ENCODE data around the gene AMIGO3.

The AMIGO3 gene

GRCh38 chr3:49723628-49724551, 4.4 kb upstream of the AMIGO3 start, which contains the start of gene GMPPB:
Gene GMPPB, minus strand, starts transcription at chr3:49723951. Its CDS starts 225 bp downstream, at chr3:49723726.
- peak; percentile 95 for DNase-seq

- DNase-seq = peak; percentile 76
Observed at GRCh38 chr3:49723296-49723627, 3.8 kb upstream of the AMIGO3 start.

GRCh38 chr3:49722896-49723295, 3.4 kb upstream of the AMIGO3 start:
- no peak for DNase-seq

- no peak for DNase-seq
Observed at GRCh38 chr3:49721896-49722781, 2.7 kb upstream of the AMIGO3 start.

- DNase-seq = no peak
Observed at GRCh38 chr3:49721596-49721895, 2.1 kb upstream of the AMIGO3 start.

- no peak for DNase-seq
Observed at GRCh38 chr3:49720855-49721595, 1.5 kb upstream of the AMIGO3 start.

- DNase-seq = peak; percentile 46
Observed at GRCh38 chr3:49718858-49719213, 648 bp downstream of the AMIGO3 start.

GRCh38 chr3:49717959-49718857, 1.3 kb downstream of the AMIGO3 start:
- no peak for DNase-seq

GRCh38 chr3:49717211-49717958, 2.1 kb downstream of the AMIGO3 start:
- no peak for DNase-seq

GRCh38 chr3:49716691-49717210, 2.7 kb downstream of the AMIGO3 start:
- no peak for DNase-seq

- DNase-seq = no peak
Observed at GRCh38 chr3:49716169-49716568, 3.3 kb downstream of the AMIGO3 start.

GRCh38 chr3:49715611-49716121, 3.8 kb downstream of the AMIGO3 start:
- DNase-seq = no peak

- no peak for DNase-seq
Observed at GRCh38 chr3:49714728-49715550, 4.5 kb downstream of the AMIGO3 start.

- no peak for DNase-seq
Observed at GRCh38 chr3:49713336-49714105, 6.0 kb downstream of the AMIGO3 start.

- no peak for DNase-seq
Observed at GRCh38 chr3:49712631-49713317, 6.7 kb downstream of the AMIGO3 start.

- DNase-seq = no peak
Observed at GRCh38 chr3:49712166-49712565, 7.3 kb downstream of the AMIGO3 start.

GRCh38 chr3:49711489-49711888, 8.0 kb downstream of the AMIGO3 start:
- DNase-seq = no peak

- DNase-seq = no peak
Observed at GRCh38 chr3:49709852-49710251, 9.6 kb downstream of the AMIGO3 start.

GRCh38 chr3:49707113-49707480, 12.4 kb downstream of the AMIGO3 start:
- DNase-seq = no peak
